HepG2 (cell line): ENCODE measurements around the gene ZDHHC6. TPM values are rescaled to one million over a fixed set of nuclear protein-coding genes. Genes with fewer than 3 reads are reported as not detected.

Experiments used
- ETV5 ChIP-seq: IDR thresholded peaks from 2 replicates; pipeline ENCODE4 v1.6.1; 2018; ENCODE audit warnings: missing biosample characterization, missing genetic modification reagents, inconsistent platforms, borderline replicate concordance
- GABPB1 ChIP-seq: IDR thresholded peaks from 2 replicates; pipeline ENCODE4 v1.6.1; 2016; ENCODE audit warnings: mild to moderate bottlenecking, missing genetic modification reagents, moderate library complexity, missing compliant biosample characterization
- HNF1B ChIP-seq: sonication (generic); formaldehyde crosslinking; IDR thresholded peaks from 2 replicates; pipeline ENCODE4 v1.5.1; 2020; ENCODE audit warnings: mild to moderate bottlenecking, moderate library complexity, missing genetic modification reagents
- IKZF5 ChIP-seq: IDR thresholded peaks from 2 replicates; pipeline ENCODE4 v1.6.1; 2018; ENCODE audit warnings: missing genetic modification reagents, mild to moderate bottlenecking, missing compliant biosample characterization
- MAFF ChIP-seq: IDR thresholded peaks from 2 replicates; pipeline ENCODE4 v1.6.1; 2011; ENCODE audit warnings: low read depth, low read length, improper control_type of control experiment
- MTA1 ChIP-seq: sonication (generic); formaldehyde crosslinking; IDR thresholded peaks from 2 replicates; pipeline ENCODE4 v1.4.0; 2020; ENCODE audit warnings: missing genetic modification reagents, mild to moderate bottlenecking, borderline replicate concordance
- POGK ChIP-seq: sonication (generic); formaldehyde crosslinking; conservative IDR thresholded peaks from 2 replicates; pipeline ENCODE4 v1.8.0; 2022; ENCODE audit warnings: mild to moderate bottlenecking, moderate library complexity, missing genetic modification reagents
- POLR2G ChIP-seq: fragments of 200-400 bp; formaldehyde crosslinking; IDR thresholded peaks from 2 replicates; pipeline ENCODE4 v1.6.1; 2018; ENCODE audit warnings: mild to moderate bottlenecking, low read depth, low read length, moderate library complexity
- RAD21 ChIP-seq: fragments of 450-650 bp; formaldehyde crosslinking; IDR thresholded peaks from 2 replicates; pipeline ENCODE4 v1.5.0; 2020; ENCODE audit warnings: mild to moderate bottlenecking
- RXRA ChIP-seq: sonication (generic); formaldehyde crosslinking; IDR thresholded peaks from 2 replicates; pipeline ENCODE4 v1.5.1; 2020; ENCODE audit warnings: missing genetic modification reagents
- SP140L ChIP-seq: sonication (generic); formaldehyde crosslinking; IDR thresholded peaks from 2 replicates; pipeline ENCODE4 v1.4.0; 2020; ENCODE audit warnings: missing genetic modification reagents, borderline replicate concordance
- TRIM24 ChIP-seq: sonication (generic); formaldehyde crosslinking; IDR thresholded peaks from 2 replicates; pipeline ENCODE4 v1.8.0; 2022; ENCODE audit warnings: mild to moderate bottlenecking, missing genetic modification reagents
- ZBTB34 ChIP-seq: sonication (generic); formaldehyde crosslinking; IDR thresholded peaks from 2 replicates; pipeline ENCODE4 v1.8.0; 2022; ENCODE audit warnings: mild to moderate bottlenecking, missing genetic modification reagents
- ZNF232 ChIP-seq: sonication (generic); formaldehyde crosslinking; IDR thresholded peaks from 2 replicates; pipeline ENCODE4 v1.4.0; 2020; ENCODE audit warnings: missing genetic modification reagents, borderline replicate concordance
- ZNF503 ChIP-seq: sonication (generic); formaldehyde crosslinking; IDR thresholded peaks from 2 replicates; pipeline ENCODE4 v1.4.0; 2020; ENCODE audit warnings: missing genetic modification reagents
- ZNF772 ChIP-seq: sonication (generic); formaldehyde crosslinking; IDR thresholded peaks from 2 replicates; pipeline ENCODE4 v1.5.0; 2020; ENCODE audit warnings: mild to moderate bottlenecking, missing genetic modification reagents
- ZNF773 ChIP-seq: sonication (generic); formaldehyde crosslinking; IDR thresholded peaks from 2 replicates; pipeline ENCODE4 v1.4.0; 2020; ENCODE audit warnings: missing genetic modification reagents, borderline replicate concordance
- ZNF790 ChIP-seq: sonication (generic); formaldehyde crosslinking; IDR thresholded peaks from 2 replicates; pipeline ENCODE4 v1.8.0; 2022; ENCODE audit warnings: missing genetic modification reagents, mild to moderate bottlenecking, borderline replicate concordance
- polyA plus RNA-seq, 8 experiments: library from polyadenylated mRNA; depleted of rRNA in 3 of 8; stranded (reverse) in 7 of 8; unstranded in 1 of 8; fragments of >200 nt; fragmentation: Illumina TruSeq in 4 of 8; extraction: Trizol in 4 of 8; gene quantifications; 2 replicates each; pipeline versions ENCODE4 v1.2.1 to v1.2.3, GENCODE V29; 2011 to 2016; ENCODE audit warnings: low read depth in 4 of 8, missing spikeins in 1 of 8, mixed read lengths in 1 of 8; ENCODE audit not compliant: insufficient read depth in 1 of 8
- total RNA-seq, 5 experiments: library from RNA; depleted of rRNA; stranded (reverse); fragments of >200 nt; fragmentation: Illumina TruSeq; extraction: Trizol; gene quantifications; 2 replicates each; pipeline ENCODE4 v1.2.3, GENCODE V29; 2016; ENCODE audit warnings: low read depth in 1 of 5
- TF ChIP-seq, protein P1 (sequence below): sonication (generic); formaldehyde crosslinking; IDR thresholded peaks from 2 replicates; pipeline ENCODE4 v1.5.1; 2020; ENCODE audit warnings: missing genetic modification reagents, mild to moderate bottlenecking, borderline replicate concordance
- TF ChIP-seq, protein P2 (sequence below): sonication (generic); formaldehyde crosslinking; IDR thresholded peaks from 2 replicates; pipeline ENCODE4 v1.5.0; 2020; ENCODE audit warnings: missing genetic modification reagents

The ZDHHC6 gene
- total and polyA plus RNA-seq, 2 of the 13 experiments (the other 11 are each of a cell fraction or from before 2014, with no cell fraction given), result 20.9 to 49.4 TPM

- TF ChIP-seq ZNF772, result peak; percentile 43; the same call in 1 of the 2 replicates
- TF ChIP-seq ZBTB34 (CRISPR knock-in tag), result peak; percentile 77; the same call in 1 of the 2 replicates
- TF ChIP-seq TRIM24, result no peak
- peak; percentile 99 for TF ChIP-seq HNF1B (CRISPR knock-in tag)
- no peak for TF ChIP-seq ZNF773 (CRISPR knock-in tag)
- TF ChIP-seq RXRA (CRISPR knock-in tag), result peak; percentile 69; the same call in 1 of the 2 replicates
- peak; percentile 68 for TF ChIP-seq POLR2G
- TF ChIP-seq IKZF5 (CRISPR knock-in tag), result peak; percentile 87
- no peak; the same call in 1 of the 2 replicates for TF ChIP-seq SP140L (CRISPR knock-in tag)
- peak; percentile 62; the same call in 1 of the 2 replicates for TF ChIP-seq ETV5
- TF ChIP-seq MTA1 (CRISPR knock-in tag), result no peak; the same call in 1 of the 2 replicates
- peak; percentile 41; the same call in 1 of the 2 replicates for TF ChIP-seq RAD21 (CRISPR knock-in tag)
- TF ChIP-seq, protein P1, sequence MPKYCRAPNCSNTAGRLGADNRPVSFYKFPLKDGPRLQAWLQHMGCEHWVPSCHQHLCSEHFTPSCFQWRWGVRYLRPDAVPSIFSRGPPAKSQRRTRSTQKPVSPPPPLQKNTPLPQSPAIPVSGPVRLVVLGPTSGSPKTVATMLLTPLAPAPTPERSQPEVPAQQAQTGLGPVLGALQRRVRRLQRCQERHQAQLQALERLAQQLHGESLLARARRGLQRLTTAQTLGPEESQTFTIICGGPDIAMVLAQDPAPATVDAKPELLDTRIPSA (CRISPR knock-in tag), result no peak
- no peak for TF ChIP-seq MAFF
- TF ChIP-seq GABPB1 (CRISPR knock-in tag), result no peak
- TF ChIP-seq ZNF790 (CRISPR knock-in tag), result no peak
- TF ChIP-seq, protein P2, sequence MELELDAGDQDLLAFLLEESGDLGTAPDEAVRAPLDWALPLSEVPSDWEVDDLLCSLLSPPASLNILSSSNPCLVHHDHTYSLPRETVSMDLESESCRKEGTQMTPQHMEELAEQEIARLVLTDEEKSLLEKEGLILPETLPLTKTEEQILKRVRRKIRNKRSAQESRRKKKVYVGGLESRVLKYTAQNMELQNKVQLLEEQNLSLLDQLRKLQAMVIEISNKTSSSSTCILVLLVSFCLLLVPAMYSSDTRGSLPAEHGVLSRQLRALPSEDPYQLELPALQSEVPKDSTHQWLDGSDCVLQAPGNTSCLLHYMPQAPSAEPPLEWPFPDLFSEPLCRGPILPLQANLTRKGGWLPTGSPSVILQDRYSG (CRISPR knock-in tag), result no peak
- peak; percentile 97 for TF ChIP-seq ZNF503 (CRISPR knock-in tag)
- peak; percentile 73; the same call in 1 of the 2 replicates for TF ChIP-seq POGK (CRISPR knock-in tag)
- peak; percentile 68; the same call in 1 of the 2 replicates for TF ChIP-seq ZNF232 (CRISPR knock-in tag)
These were observed 52.2 kb downstream of the ZDHHC6 start (continued) for GRCh38 chr10:112394475-112394875.
